ENCODE results near the gene HSPA5. TPM values are rescaled to one million over a fixed set of nuclear protein-coding genes. Genes with fewer than 3 reads are reported as not detected.
A peak's percentile ranks its signal among the peaks of the same experiment; 100 is the strongest.
"Not testable (repeated sequence)": the region's sequence is repeated elsewhere in the genome, so short reads cannot be mapped to it uniquely, and the experiment has no call there.

Gene HSPA5
- total RNA-seq, 1 experiment from 2014 or later: 288 TPM

DNA sequence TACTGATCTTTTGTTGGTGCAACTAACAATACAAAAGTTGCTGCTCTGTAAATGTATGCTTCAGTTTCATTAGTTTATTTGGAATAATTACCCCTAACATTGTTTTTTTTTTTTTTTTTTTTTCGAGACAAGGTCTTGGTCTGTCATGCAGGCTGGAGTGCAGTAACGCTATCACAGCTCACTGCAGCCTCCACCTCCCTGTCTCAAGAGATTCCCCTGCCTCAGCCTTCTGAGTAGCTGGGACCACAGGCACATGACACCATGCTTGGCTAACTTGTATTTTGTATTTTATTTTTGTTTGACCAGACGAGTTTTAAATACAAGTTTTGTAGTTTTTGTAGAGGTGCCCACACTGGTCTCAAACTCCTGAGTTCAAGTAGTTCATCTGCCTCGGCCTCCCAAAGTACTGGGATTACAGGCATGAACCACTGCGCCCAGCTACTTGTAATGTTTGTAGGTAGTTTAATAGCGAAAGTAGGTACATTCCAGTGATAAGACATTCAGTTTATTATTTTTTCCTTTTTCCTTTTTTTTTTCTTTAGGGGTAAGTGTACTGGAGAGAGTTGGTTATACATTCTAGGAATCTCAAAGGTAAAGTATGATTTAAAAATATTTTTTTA lies 27.4 kb upstream of the HSPA5 start:
- peaks cover 23% of the 10 kb centered on the region for H3K4me1 Mint-ChIP-seq (ENCODE audit: low read depth, unreplicated experiment)
- CTCF ChIA-PET: interaction anchor here (1.4 kb wide), 1 partner anchor 12 kb away, joined by 3 read pairs; no protein-coding TSS in a partner anchor
- peaks cover 68% of the 10 kb centered on the region for H3K36me3 Mint-ChIP-seq (ENCODE audit: insufficient read depth, unreplicated experiment)

DNA sequence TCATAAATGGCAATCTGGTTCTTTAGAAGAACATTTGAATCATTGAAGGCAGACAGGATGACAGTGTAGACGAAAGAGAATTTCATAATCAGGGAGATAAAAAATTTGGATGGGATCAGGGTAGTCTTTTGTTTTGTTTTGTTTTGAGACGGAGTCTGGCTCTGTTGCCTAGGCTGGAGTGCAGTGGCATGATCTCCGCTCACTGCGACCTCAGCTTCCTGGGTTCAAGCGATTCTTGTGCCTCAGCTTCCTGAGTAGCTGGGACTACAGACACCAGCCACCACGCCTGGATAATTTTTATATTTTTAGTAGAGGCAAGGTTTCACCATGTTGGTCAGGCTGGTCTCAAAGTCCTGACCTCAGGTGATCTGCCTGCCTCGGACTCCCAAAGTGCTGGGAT lies 22.9 kb upstream of the HSPA5 start:
- not testable (repeated sequence) for H3K36me3 ChIP-seq (ENCODE audit: control insufficient read depth, insufficient read depth, low read length); H3K27ac Mint-ChIP-seq (ENCODE audit: unreplicated experiment)

More for the DNA sequence above, 27.4 kb upstream of the HSPA5 start:
- BruUV-seq (replicated peaks): no TSS peak
- Histone ChIP-seq H3K36me3 (ENCODE audit: control insufficient read depth, insufficient read depth, low read length) (no peaks in the 10 kb centered on the region), H3K9me3 (no peaks in the 10 kb centered on the region), H3K27me3 (replicated peaks; ENCODE audit: control insufficient read depth, insufficient read depth, low read length) (no peaks in the 10 kb centered on the region), H3K4me3 (ENCODE audit: low read depth, low read length) (no peak overlapping the region), H3K4me1 (peaks cover 29% of the 10 kb centered on the region)
- TF ChIP-seq, protein P1, sequence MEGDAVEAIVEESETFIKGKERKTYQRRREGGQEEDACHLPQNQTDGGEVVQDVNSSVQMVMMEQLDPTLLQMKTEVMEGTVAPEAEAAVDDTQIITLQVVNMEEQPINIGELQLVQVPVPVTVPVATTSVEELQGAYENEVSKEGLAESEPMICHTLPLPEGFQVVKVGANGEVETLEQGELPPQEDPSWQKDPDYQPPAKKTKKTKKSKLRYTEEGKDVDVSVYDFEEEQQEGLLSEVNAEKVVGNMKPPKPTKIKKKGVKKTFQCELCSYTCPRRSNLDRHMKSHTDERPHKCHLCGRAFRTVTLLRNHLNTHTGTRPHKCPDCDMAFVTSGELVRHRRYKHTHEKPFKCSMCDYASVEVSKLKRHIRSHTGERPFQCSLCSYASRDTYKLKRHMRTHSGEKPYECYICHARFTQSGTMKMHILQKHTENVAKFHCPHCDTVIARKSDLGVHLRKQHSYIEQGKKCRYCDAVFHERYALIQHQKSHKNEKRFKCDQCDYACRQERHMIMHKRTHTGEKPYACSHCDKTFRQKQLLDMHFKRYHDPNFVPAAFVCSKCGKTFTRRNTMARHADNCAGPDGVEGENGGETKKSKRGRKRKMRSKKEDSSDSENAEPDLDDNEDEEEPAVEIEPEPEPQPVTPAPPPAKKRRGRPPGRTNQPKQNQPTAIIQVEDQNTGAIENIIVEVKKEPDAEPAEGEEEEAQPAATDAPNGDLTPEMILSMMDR (IDR thresholded peaks at IDR 0.05; ENCODE audit: insufficient read depth in 1 of 2, low read depth in 1 of 2, low read length in 1 of 2, severe bottlenecking in 1 of 2, unreplicated experiment in 1 of 2): no peak
- no peak for DNase-seq
- Mint-ChIP-seq H3K27ac (ENCODE audit: unreplicated experiment) (peak overlapping the region; percentile 76), H3K9me3 (ENCODE audit: unreplicated experiment) (no peaks in the 10 kb centered on the region), H3K4me3 (ENCODE audit: unreplicated experiment) (no peak overlapping the region), H3K27me3 (ENCODE audit: insufficient read depth, unreplicated experiment) (no peaks in the 10 kb centered on the region)
- intact Hi-C loops (cut with micrococcal nuclease; ENCODE audit: unreplicated experiment): no loop called here
- POLR2A ChIA-PET: interaction anchor here (0.9 kb wide), 1 partner anchor 27 kb away, joined by 6 read pairs; the partner anchor contains the start of gene HSPA5

DNA sequence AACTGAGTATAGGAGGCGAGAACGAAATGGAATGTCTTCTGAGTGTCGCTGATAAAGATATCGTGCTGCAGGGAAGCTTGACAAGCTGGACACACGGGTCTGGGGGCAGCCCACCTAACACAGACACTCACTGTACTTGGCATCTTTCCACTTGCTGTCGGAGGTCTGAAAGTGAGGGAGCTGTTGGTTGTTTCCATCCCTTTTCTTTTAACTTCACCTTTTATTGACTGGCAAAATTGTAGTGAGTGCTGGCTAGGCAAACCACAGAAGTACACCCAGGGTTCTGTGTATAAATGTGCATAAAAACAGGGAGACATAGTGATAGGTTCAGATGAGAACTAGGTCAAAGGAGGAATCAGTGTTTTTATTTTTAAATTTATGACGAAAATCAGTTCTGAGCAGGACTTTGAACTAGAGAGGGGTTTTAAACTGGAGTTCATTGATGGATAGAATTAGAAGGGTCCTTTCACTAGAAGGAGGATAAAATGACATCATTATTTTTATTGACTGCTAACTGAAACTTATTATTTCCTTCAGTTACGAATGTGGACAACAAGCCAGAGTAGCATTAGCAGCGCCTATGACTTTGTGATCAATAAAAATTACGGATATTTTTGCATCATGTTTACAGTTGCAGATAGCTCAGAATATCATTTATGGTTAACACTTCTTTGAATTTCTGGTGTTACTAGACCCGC lies 21.3 kb upstream of the HSPA5 start:
- H3K4me3 ChIP-seq (ENCODE audit: low read depth, low read length): peak overlapping the region; percentile 96
- 0 out of 2 replicates have a peak, but pooled peaks cover 6% of the 10 kb centered on the region for H3K4me1 ChIP-seq
- Mint-ChIP-seq H3K9me3 (ENCODE audit: unreplicated experiment) (no peaks in the 10 kb centered on the region), H3K36me3 (ENCODE audit: insufficient read depth, unreplicated experiment) (peaks cover 45% of the 10 kb centered on the region), H3K4me3 (ENCODE audit: unreplicated experiment) (peak overlapping the region; percentile 79), H3K27ac (ENCODE audit: unreplicated experiment) (peak overlapping the region; percentile 97), H3K27me3 (ENCODE audit: insufficient read depth, unreplicated experiment) (no peaks in the 10 kb centered on the region), H3K4me1 (ENCODE audit: low read depth, unreplicated experiment) (peaks cover 17% of the 10 kb centered on the region)
- H3K27me3 ChIP-seq (replicated peaks; ENCODE audit: control insufficient read depth, insufficient read depth, low read length): no peaks in the 10 kb centered on the region
- TSS peak; percentile 50 for BruUV-seq (replicated peaks)
- ChIA-PET CTCF (no interaction called here), POLR2A (interaction anchor here (0.7 to 3.2 kb wide), 2 partner anchors 10 to 21 kb away, joined by 3 to 22 read pairs; partner anchors contain the start of gene HSPA5)
- TF ChIP-seq, protein P1 (IDR thresholded peaks at IDR 0.05; ENCODE audit: insufficient read depth in 1 of 2, low read depth in 1 of 2, low read length in 1 of 2, severe bottlenecking in 1 of 2, unreplicated experiment in 1 of 2): no peak
- H3K9me3 ChIP-seq: no peaks in the 10 kb centered on the region
- no peak for DNase-seq
- intact Hi-C loops (cut with micrococcal nuclease; ENCODE audit: unreplicated experiment): no loop called here
- H3K36me3 ChIP-seq (ENCODE audit: control insufficient read depth, insufficient read depth, low read length): no peaks in the 10 kb centered on the region

More for the DNA sequence above, 22.9 kb upstream of the HSPA5 start:
- POLR2A ChIA-PET; DNase-seq; H3K27me3 ChIP-seq (replicated peaks; ENCODE audit: control insufficient read depth, insufficient read depth, low read length); H3K4me3 ChIP-seq (ENCODE audit: low read depth, low read length); intact Hi-C loops (cut with micrococcal nuclease; ENCODE audit: unreplicated experiment); H3K9me3 ChIP-seq; H3K27me3 Mint-ChIP-seq (ENCODE audit: insufficient read depth, unreplicated experiment); BruUV-seq (replicated peaks); H3K4me1 ChIP-seq; H3K9me3 Mint-ChIP-seq (ENCODE audit: unreplicated experiment): not testable (repeated sequence)
- H3K4me1 Mint-ChIP-seq (ENCODE audit: low read depth, unreplicated experiment): peaks cover 26% of the 10 kb centered on the region
- CTCF ChIA-PET: interaction anchor here (0.7 kb wide), 1 partner anchor 99 kb away, joined by 3 read pairs; no protein-coding TSS in a partner anchor
- peak overlapping the region; percentile 47 for H3K4me3 Mint-ChIP-seq (ENCODE audit: unreplicated experiment)
- peaks cover 58% of the 10 kb centered on the region for H3K36me3 Mint-ChIP-seq (ENCODE audit: insufficient read depth, unreplicated experiment)

Data from Caco-2 (cell line).